WI38 (cell line): Measurements from ENCODE around the gene PANX2.

ENCODE experiments used
- H3K4me3 ChIP-seq: 2 replicates; pipeline ENCODE4 v1.5.1; 2011; ENCODE audit warnings: low read depth, mild to moderate bottlenecking, control low read depth, low read length
- CTCF ChIP-seq: IDR thresholded peaks from 2 replicates; pipeline ENCODE4 v1.5.1; 2012; ENCODE audit warnings: low read depth, mild to moderate bottlenecking, control low read depth, low read length

PANX2 gene

GRCh38 chr22:50210378-50211139 lies 40.0 kb downstream of the PANX2 start:
- TF ChIP-seq CTCF = no peak
- H3K4me3 ChIP-seq = no peak overlapping the region

GRCh38 chr22:50211147-50211546 lies 40.6 kb downstream of the PANX2 start:
- no peak for TF ChIP-seq CTCF
- no peak overlapping the region for H3K4me3 ChIP-seq

- no peak for TF ChIP-seq CTCF
- no peak overlapping the region for H3K4me3 ChIP-seq
These were observed 42.7 kb downstream of the PANX2 start for GRCh38 chr22:50213263-50213662.

- no peak overlapping the region for H3K4me3 ChIP-seq
- TF ChIP-seq CTCF = no peak
These were observed 44.9 kb downstream of the PANX2 start for GRCh38 chr22:50215297-50216054.

GRCh38 chr22:50216055-50216683 lies 45.6 kb downstream of the PANX2 start:
- H3K4me3 ChIP-seq = no peak overlapping the region
- no peak for TF ChIP-seq CTCF

- no peak for TF ChIP-seq CTCF
These were observed 46.4 kb downstream of the PANX2 start for GRCh38 chr22:50216684-50217520.

More at GRCh38 chr22:50216684-50217520, 46.4 kb downstream of the PANX2 start:
- no peak overlapping the region for H3K4me3 ChIP-seq
